GM18858 (cell line): Measurements from ENCODE around the gene HES4.
"Not testable (repeated sequence)": the region's sequence is repeated elsewhere in the genome, so short reads cannot be mapped to it uniquely, and the experiment has no call there.

ENCODE experiments used
- ATAC-seq: cut with Tn5 transposase; IDR thresholded peaks from one replicate; pipeline ENCODE4 v1.9.1; 2021; ENCODE audit not compliant: unreplicated experiment

HES4 gene

DNA sequence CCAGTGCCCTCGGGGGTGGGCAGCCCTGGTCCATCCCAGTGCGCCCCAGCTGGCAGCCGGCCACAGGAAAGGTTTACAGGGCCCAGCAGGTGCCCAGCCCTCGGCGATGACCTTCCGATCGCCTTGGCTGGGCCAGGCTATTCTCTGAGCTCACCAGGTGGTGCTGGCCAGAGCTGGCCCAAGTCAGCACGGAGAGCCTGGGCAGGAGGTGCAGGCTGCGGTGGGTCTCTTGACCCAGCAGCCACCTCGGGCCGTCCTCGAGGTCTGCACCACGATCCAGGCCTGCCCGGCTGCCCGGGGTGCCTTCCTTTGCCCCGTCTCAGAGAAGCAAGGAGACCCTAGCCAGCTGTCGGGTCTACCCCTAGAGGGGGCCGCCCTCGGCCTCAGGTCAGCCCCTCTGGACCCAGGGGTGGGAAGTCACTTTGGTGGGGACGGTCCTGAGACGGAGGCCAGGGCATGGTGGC, 18.4 kb downstream of the HES4 start:
- ATAC-seq = no peak

DNA sequence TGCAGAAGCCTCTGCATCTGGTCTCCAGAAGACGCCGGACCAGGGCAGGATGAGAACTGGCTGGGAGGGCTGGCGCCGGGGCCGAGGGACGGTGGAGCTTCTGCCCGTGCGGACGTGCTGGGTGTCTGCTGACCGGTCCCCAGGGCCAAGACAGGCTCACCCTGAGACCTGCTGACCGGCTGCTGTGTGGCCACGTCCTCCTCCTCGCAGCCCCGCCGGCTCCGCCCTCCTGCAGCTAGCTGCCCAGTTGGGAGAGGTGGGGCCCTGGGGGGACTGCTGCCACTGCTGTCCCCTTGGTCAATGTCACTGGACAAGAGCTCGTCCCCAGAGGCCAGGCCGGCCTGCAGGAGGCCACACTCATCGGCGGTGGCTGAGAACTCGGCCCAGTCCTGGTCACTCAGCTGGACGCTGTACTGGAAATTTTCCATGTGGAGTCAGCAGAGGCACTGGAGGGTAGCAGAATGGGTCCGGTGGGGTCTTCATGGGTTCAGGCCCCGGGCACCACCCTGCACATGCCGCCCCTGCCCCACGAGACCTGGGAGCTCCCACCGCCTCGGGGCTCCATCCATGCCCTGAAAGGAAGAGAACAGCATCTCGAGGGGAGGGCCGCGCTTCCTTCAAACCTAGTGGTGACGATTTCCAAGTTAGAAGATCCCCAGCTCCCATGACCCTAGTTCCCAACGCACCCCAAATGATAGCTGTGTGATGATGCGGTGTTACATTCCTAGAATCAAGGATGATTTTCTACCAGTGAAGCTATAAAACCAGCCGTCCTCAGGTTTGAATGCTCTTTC, 19.1 kb downstream of the HES4 start:
- ATAC-seq = no peak

DNA sequence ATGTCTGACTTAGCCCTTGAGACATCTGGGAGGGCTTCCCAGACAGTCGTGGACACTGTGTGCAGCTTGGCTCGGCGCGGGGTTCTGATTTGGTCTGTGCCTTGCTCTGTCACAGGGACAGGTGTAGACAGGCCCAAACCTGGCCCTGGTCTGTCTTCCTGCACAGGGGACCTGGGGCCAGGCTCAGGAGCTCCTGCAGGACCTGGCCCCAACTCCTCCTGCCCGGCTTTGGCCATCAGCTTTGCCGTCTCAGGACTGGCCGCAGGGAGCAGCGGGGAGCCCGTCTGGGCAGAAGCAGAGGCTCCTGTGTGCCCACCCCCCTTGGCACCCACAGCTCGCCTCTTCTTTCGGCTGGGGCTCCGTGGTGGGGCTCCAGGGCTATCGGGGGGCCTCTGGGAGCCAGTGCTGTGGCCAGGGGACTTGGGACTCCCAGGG, 19.7 kb downstream of the HES4 start:
- ATAC-seq = no peak

DNA sequence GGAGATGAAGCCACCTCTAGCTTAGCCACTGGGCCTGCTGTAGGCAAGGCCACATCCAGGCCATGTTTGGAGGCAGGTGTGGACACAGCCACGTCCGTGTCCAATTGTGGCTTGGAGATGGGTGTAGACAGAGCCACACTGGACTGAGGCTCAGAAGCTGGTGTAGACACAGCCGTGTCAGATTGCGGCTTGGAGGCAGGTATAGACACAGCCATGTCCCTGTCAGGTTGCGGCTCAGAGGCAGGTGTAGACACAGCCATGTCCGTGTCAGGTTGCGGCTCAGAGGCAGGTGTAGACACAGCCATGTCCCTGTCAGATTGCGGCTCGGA, 20.2 kb downstream of the HES4 start:
- ATAC-seq = no peak

DNA sequence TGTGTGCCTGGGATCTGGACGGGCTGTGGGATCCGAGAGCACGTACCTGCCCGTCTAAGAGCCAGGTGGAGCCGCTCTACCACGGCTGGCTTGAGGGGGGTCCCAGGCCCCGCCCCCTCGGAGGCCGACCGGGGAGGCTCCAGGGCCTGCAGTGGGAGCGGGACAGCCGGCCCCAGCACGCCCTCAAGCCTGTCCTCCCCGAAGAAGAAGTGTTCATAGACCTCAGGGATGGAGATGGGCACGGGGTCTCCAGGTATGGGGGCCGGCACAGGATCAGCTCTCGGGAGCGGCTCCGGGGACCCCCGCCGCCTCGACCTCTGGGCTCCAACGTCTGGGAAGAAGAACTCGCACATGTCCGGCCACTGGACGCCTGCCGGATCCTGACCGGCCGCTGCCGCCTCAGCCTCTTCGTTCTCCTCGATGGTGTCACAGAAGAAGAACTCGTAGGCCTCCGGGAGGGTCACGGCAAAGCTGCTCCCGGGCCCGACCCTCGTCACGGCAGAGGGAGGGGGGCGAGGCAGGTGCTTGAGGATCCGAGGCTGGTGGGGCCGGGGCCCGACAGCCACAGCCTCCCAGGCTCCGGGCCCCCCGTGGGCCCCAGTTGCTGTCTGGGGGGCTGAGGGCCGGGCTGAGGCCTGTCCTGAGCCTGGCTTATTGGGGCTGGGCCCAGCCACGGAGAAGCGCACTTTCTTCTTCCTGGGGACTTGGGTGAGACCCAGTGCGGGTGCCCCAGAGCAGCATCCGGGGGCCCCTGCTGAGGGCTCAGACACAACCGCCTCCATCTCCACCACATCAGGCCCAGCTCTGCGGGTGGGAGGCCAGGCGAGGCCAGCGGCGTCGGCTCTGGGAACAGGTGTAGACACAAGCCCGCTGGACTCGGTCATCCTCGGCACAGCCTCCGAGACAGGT, 20.8 kb downstream of the HES4 start:
- no peak for ATAC-seq

DNA sequence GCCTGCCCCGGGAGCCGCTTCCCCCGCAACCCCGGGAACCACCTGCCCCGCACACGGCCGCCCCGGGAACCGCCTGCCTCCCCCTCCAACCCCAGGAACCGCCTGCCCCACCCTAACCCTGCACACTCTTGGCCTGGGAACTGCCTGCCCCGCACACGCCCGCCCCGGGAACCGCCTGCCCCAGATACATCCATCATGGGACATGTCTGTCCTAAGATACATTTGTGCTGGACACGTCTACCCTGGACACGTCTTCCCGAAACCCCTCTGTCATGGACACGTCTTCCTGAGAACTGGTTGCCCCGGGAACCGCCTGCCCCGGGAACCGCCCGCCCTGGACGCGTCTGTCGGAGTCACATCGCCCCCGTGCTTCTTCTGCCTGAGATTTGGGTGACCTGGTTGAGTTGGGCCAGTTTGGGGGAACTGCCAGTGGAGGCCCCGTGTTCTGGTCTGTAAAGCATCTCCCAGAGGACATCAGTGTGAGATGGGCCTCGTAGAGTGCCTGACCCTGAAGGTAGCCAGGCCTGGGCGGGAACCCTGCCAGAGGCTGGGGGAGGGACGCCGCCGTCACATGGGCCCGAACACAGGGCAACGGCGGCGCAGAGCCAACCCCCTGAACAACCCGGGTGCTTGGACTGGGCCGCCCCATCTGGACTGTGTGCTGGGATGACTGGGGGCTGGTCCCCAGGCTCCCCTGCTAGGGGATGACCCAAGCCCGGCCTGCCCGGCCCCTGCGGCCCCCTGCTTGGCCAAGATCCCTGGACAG, 21.6 kb downstream of the HES4 start:
- no peak for ATAC-seq

DNA sequence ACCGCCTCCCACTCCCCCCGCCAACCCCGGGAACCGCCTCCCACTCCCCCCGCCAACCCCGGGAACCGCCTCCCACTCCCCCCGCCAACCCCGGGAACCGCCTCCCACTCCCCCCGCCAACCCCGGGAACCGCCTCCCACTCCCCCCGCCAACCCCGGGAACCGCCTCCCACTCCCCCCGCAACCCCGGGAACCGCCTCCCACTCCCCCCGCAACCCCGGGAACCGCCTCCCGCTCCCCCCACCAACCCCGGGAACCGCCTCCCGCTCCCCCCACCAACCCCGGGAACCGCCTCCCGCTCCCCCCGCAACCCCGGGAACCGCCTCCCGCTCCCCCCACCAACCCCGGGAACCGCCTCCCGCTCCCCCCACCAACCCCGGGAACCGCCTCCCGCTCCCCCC, 23.1 kb downstream of the HES4 start:
- ATAC-seq = not testable (repeated sequence)

DNA sequence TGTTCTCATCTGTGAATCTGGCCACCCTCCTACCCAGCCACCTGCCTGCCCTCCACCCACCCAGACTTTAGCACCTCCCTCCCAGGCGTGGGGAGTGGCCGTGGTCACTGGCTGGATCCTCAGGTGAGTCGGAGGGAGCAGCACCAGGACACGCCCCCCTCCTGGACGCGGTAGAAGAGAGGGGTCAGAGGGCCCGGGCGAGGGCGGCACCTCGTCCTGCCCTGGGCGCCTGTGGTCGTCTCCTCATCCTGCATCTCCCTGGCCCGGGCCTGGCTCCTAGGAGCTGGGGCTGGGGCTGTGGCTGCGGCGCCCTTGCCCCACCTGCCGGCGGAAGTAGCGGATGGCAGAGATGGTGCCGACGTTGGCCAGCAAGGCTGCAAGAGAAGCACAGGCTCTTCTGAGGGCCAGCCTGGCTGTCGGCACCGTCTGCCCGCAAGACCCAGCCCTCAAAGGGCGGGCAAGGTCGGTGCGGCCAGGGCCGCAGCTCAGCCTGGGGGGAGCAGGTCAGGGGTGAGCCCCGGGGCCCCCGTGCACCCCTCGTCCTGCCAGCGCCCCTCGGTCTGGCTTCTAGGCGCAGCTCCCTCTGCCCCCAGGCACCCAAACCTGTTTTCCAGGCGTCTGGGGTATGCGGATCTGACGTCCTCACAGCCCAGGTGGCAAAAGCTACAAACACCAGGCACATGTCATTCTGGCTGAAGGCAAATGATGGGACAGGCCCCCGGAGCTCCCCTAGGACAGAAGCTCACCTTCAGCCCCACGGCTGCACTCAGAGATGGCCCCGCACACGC, 23.8 kb downstream of the HES4 start:
- no peak for ATAC-seq

DNA sequence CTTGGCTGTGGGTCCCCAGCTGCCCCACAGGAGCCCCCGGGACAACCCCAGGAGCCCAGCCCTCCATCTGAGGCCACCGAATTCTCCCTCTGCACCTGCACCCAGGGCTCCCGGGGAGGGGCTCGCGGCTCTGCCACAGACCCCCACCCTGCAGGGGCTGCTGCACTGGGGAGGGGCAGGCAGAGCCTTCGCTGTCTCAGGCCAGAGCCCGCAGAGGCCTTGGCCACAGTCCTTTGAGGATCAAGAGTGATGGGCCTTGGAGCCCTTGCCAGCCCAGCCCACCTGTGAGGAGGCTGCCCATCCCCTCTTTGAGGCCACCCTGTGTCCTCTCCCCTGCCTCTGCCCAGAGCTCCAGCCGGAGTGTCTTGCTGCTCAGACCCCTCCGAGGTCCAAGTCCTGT, 24.5 kb downstream of the HES4 start:
- no peak for ATAC-seq

DNA sequence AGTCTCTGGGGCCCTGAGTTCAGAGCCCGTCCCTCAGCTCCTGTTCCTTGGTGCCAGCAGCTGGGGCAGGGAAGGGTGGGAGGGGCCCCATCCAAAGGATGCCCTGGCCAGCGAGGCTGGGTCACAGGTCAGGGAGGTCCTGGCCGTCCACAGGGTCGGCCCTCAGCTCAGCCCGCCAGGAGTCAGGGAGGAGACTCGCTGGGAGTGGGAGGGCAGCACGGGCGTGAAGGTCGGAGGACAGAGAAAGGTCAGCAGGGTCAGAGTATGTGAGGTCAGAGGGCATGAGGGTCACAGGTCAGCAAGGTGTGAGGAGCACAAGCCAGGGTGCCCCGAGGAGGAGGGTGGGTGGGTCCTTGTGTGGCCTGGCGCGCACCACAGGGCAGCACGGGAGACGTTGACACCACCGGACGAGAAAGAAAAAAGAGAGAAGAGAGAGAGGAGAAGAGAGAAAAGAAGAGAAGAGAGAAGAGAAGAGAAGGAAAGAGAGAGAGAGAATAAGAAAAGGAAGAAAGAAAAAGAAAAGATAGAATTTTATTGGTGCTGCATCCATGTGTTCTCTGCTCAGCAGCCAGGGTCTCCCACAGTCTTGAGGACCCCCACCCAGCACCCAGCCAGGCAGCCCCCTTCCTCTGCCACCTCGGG, 25.1 kb downstream of the HES4 start:
- ATAC-seq = no peak

DNA sequence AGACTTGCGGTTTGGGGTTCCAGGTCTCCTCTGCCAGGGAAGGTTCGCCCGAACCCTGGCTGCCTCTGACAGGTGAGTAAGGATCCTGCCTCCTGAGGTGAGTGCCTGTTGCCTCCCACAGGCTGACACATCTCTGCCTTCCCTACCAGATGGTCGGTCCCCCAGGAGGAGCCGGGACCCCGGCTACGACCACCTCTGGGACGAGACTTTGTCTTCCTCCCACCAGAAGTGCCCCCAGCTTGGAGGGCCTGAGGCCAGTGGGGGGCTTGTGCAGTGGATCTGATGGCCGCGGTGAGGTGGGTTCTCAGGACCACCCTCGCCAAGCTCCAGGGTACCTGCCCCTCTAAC, 25.6 kb downstream of the HES4 start:
- ATAC-seq = no peak

DNA sequence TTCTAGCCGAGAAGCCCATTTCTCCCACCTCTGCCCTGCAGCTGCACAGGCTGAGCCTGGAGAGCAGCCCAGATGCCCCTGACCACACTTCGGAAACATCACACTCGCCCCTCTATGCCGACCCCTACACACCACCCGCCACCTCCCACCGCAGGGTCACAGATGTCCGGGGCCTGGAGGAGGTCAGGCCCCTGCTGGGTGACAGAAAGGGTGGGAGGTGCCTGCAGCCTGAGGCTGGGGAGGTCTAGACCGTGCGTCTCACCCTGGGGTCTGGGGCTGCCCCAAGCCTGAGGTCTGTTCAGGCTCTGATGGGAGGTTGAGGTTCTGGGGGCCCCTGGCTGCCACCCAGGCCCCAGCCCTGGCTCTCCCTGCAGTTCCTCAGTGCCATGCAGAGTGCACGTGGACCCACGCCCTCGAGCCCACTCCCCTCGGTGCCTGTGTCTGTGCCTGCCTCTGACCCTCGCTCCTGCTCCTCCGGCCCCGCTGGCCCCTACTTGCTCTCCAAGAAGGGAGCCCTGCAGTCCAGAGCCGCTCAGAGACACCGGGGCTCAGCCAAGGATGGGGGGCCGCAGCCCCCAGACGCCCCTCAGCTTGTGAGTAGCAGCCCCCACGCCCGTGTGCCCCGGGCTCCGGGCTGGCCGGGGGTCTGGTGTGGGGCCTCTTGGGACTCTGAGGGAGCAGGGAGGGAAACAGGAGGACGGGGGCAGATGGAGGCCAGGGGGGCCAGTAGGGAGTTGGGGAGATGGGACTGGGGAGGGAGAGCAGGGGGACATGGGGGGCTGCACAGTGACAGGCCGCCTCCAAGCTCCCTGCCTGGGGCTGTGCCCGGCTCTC, 26.2 kb downstream of the HES4 start:
- no peak for ATAC-seq

DNA sequence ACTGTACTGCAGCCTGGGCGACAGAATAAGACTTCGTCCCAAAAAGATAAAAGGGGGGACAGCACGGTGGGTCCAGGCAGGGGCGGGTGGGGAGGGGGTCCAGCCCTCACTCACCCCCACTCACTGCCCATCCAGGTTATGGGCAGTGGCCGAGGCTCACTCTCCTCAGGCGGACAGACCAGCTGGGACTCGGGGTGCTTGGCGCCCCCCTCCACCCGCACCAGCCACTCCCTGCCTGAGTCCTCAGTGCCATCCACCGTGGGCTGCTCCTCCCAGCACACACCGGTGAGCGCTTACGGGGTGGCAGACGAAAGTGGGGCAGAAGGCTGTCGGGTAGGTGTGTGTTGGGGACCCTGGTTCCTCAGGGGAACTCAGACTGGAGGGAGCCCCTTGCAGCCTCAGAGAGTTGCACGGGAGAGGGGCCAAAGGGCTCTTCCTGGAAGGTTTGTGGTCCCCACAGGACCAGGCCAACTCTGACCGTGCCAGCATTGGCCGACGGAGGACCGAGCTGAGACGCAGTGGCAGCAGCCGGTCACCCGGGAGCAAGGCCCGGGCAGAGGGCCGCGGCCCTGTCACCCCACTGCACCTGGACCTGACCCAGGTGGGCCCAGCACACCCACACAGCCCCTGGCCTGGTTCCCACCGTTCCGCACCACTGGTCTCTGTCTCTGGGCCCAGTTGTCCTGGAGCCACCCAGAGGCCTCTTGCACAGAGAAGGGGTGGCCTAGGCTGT, 27.0 kb downstream of the HES4 start:
- no peak for ATAC-seq

DNA sequence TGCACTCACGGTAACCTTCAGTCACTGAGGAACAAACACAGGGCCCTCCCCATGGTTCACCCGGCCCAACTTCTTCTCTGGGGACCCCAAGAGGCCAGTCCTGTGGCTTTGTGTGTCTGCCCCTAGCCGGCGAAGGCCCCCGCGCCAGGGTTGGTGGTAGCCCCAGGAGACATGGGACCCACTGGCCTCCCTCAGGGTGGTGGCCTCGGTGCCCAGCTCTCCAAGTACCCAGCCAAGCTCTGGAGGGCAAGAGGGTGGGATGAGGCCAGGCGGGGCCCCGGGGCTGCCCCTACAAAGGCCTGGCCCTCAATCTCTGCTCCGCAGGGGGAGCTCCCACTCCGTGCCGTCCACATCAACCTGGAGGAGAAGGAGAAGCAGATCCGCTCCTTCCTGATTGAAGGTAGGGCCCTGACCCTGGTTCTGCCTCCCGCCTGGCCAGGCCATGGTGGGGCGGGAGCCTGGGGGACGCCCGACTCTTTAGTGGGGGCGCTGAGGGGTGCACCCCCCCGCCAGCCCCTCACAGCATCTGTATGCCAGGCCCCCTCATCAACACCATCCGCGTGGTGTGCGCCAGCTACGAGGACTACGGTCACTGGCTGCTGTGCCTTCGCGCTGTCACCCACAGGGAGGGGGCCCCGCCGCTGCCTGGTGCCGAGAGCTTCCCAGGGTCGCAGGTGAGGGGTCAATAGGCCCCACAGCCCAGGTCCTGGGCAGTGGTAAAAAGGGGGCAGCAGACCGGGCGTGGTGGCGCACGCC, 28.0 kb downstream of the HES4 start:
- no peak for ATAC-seq

DNA sequence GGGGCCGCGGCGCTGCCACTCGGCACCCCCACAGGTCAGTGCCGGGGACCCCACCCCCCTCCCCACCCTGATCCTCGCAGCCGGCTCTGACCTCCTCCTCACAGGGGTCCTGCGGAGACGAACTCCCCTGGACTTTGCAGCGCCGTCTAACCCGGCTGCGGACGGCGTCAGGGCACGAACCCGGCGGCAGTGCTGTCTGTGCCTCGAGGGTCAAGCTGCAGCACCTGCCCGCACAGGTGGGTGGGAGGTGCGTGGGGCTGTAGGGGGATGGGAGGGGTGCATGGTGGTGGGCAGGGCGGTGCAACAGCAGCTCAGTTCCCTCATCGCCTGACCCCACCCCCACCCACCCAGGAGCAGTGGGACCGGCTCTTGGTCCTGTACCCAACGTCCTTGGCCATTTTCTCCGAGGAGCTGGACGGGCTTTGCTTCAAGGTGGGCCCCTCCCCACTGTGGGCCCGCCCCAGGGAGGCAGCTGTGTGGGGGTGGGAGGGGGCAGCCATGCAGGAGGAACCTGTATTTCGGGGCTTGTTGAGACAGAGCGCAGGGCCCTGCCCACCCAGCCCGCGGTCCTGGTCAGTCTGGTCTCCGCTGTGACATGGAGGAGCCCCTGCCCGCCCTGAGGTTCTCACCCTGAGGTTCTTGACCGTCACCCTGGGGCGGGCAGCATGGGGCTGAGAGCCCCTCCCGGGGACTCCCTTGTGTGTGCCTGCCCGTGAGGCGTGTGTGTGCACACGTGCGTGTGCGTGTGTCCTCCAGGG, 28.7 kb downstream of the HES4 start:
- ATAC-seq = no peak

DNA sequence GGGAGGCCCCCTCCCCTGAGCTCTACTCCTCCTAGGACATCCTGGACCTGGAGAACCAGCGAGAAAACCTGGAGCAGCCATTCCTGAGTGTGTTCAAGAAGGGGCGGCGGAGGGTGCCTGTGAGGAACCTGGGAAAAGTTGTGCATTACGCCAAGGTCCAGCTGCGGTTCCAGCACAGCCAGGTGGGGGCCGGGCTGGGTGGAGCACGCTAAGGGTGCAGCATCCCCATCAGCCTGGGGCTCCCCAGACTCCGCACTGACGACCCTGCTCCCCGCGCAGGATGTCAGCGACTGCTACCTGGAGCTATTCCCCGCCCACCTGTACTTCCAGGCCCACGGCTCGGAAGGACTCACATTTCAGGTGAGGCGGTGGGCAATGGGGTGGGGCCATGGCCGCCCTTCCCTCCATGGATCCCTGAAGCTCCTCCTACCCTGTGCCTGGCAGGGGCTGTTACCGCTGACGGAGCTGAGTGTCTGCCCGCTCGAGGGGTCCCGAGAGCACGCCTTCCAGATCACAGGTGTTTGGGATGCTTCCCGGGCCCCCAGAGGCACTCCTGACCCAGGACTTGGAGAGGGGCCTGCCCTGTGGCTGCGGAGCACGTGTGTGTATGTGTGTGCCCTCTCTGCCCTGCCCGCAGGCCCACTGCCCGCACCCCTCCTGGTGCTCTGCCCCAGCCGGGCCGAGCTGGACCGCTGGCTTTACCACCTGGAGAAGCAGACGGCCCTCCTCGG, 29.5 kb downstream of the HES4 start:
- no peak for ATAC-seq
